ENCODE data around the gene SDC4. TPM values are rescaled to one million over a fixed set of nuclear protein-coding genes. Genes with fewer than 3 reads are reported as not detected.

SDC4 gene
- total RNA-seq, 1 donor from 2014 or later, result 24.6 TPM

DNA sequence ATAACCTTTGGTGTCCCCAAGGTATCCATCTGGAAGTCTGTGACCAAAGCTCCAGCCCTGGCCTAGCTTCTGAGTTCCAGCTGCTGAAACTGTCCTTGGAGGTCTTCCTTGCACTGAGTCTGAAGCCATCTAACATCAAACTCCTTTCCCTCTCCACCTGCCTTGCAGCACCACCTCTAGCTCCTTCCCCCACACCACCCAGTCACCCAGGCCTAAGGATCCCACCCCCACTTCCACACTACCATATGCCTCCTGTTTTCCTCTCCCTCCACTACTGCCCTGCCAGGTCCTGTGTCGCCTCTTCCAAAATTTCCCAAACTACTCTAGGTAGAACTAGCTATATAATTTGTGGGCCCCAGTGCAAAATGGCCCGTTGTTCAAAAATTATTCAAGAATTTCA lies 29.3 kb downstream of the SDC4 start:
- DNase-seq (ENCODE audit: low read depth, low spot score), result no peak

DNA sequence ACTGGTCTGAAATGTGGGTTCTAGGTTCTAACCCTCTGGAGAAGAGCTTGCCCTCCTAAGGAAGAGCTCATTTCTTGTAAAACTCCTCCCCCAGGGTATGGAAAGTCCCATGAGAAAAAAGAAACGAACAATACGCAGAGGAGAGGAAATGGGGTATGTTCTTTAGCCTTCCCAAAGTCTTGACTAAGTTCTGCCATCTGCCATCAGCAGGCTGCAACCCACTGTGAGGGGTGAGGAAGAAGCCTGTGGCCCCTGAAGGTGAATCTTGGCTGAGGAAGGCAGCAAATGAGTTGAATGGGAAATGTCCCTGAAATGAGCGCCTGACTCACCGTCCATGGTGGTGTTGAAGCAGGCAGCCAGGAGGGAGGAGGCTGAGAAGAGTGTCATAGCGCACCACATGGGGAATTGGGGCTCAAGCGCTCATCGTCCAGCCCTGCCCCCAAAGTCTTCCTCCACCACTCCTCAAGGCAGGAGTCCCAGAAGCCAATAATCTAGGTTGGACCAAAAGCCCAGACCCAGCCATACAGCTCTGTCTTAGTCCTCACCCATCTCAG lies 29.8 kb downstream of the SDC4 start:
- DNase-seq (ENCODE audit: low read depth, low spot score), result no peak

DNA sequence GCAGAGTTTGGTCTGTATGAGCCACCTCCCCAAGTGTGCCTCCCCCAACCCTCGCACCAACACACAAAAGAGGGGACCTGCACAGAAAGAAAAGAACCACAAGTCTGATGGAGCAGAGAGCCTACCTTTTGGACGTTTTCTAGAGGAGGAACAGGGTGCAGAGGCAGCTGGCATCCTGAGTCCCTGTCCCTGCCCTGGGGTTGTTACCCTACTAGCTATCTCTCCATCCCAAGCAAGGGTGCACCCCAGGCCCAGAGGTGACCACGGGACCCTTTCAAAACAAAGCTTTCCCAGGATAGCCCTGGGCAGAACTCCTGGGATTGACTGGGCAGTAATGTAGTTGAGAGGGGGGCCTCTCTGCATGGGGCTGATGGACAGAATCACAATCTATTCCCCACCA lies 30.4 kb downstream of the SDC4 start:
- DNase-seq (ENCODE audit: low read depth, low spot score), result no peak

DNA sequence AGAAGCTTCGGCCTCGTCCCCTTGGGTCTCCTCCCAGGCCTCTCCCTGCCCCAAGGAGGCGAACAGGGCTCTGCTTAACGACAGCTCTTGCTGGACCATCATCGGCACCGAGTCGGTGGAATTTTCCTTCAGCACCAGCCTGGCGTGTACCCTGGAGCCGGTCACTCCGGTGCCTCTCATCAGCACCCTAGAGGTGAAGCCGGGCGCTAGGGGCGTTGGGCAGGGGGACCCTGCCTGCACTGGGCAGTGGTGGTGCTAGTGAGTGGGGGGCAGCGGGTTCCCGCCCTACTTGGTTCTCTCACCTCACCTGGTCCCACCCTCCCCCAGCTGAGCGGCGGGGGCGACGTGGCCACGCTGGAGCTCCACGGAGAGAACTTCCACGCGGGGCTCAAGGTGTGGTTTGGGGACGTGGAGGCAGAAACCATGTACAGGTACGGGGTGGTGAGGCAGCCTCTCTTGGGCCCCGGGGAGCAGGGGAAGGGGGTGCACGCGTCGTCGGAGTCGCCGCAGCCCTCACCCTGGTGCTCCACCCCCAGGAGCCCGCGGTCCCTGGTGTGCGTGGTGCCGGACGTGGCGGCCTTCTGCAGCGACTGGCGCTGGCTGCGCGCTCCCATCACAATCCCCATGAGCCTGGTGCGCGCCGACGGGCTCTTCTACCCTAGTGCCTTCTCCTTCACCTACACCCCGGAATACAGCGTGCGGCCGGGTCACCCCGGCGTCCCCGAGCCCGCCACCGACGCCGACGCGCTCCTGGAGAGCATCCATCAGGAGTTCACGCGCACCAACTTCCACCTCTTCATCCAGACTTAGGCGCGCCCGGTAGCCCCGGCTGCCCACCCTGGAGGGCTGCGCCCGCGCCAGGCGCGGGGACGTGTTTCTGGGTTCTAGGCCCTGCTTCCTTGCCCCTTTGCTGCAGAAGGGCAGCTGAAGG lies 31.8 kb downstream of the SDC4 start:
- no peak for DNase-seq (ENCODE audit: low read depth, low spot score)

DNA sequence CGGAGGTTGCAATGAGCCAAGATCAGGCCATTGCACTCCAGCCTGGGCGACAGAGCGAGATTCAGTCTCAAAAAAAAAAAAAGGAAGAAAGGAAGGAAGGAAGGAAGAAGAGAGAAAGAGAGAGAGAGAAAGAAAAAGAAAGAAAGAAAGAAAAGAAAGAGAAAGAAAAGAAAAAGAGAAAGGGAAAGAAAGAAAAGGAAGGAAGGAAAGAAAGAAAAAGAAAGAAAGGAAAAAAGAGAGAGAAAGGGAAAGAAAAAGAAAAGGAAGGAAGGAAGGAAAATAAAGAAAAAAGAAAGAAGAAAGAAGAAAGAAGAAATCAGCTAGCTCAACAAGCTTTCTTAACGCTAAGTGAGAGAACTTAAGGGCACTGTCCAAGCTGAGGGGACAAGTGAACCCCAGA lies 32.6 kb downstream of the SDC4 start:
- no peak for DNase-seq (ENCODE audit: low read depth, low spot score)

DNA sequence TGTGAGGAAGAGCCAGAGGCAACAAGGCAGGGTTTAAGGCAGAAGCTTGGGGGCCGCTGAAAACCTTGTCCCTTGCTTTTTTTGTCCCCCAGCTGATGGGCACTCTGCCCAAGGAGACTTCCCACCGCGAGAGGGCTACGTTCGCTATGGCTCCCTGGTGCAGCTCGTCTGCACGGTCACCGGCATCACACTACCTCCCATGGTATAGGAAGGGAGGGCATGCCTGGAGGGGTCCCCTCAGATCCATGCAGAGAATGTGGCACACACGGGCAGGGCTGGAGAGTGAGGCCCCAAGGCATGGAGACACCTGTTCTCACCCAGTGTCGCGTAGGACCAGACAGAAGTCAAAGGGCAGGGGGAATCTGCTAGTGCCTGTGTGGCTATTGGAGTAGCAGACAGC lies 34.3 kb downstream of the SDC4 start:
- no peak for DNase-seq (ENCODE audit: low read depth, low spot score)

DNA sequence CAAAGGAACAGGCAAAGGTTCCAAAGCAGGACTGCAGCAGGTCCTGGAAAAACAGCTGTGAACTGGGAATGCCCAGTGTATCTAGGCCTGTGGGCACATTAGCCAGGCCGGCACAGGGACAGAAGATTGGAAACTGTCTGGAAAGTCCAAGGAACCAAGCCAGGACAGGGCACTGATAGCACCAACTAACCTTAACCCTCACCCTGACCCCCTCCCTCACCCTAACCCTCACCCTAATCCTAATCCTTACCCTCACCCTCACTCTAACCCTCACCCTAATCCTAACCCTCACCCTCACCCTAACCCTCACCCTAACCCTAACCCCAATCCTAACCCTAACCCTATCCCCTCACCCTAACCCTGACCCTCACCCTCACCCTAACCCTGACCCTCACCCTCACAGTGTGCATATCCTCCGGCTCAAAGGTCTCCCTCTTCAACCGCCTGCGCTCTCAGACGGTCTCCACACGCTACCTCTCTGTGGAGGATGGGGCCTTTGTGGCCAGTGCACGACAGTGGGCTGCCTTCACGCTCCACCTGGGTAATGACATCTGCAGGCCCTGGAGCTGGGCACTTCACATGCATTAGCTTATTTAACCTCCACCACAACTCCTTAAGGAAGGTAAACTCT lies 35.0 kb downstream of the SDC4 start:
- no peak for DNase-seq (ENCODE audit: low read depth, low spot score)

DNA sequence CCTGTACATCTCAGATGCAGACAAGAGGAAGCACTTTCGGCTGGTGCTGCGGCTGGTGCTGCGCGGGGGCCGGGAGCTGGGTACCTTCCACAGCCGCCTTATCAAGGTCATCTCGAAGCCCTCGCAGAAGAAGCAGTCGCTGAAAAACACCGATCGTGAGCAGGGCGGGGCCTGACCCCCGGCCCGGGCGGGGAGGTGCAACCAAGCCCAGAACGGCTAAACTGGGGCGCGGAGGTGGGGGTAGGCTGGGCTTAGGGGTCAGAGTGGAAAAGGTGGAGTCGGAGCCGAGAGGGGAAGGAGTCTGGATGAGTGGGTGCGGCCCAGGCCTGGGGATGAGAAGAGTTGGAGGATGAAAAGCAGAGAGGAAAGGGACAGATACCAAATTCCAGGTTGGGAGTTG lies 36.0 kb downstream of the SDC4 start:
- no peak for DNase-seq (ENCODE audit: low read depth, low spot score)

DNA sequence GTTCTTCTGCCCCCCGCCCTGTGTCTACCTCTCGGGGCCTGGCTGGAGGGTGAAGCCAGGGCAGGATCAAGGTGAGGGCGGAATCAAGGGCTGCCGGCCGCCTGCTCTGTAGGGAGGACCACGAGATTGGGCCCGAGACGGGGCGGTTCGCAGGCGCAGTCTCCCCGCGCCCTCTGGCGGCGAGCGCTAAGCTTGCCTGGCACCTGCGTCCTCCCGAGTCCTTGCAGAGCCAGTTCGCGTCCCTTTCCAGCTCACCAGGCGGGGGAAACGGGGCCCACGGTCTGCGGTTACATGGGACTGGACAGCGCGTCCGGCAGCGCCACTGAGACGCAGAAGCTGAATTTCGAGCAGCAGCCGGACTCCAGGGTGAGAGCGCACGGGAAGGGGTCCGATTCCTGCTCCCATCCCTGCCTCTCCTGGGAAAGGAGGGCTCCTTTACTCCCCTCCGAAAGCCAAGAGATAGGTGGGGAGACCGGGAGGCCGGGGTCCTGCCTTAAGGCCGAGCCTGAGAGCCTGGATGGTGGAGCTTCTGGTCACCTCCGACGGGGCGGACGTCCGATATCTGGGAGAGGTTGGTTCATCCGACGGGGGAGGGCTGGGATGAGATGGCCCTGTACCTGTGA lies 36.5 kb downstream of the SDC4 start:
- no peak for DNase-seq (ENCODE audit: low read depth, low spot score)

DNA sequence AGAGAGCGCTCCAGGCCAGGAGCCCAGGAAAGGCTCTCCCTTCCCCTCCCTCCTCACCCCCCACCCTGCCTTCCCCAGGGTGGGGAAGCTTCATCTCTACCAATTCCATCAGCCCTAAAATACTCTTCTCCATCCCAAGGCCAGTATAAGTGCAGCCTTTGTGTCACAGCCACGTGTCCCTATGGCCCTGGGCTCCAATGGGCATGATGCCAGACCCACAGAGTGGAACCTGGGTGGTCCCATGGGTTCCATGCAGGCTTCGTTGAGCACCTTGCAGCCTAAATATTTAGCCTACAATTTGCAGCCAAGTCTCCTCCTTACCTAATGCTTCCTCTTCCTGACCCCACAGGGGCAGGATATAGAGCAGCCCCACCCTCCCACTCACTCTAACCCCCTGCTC lies 39.1 kb downstream of the SDC4 start:
- no peak for DNase-seq (ENCODE audit: low read depth, low spot score)

DNA sequence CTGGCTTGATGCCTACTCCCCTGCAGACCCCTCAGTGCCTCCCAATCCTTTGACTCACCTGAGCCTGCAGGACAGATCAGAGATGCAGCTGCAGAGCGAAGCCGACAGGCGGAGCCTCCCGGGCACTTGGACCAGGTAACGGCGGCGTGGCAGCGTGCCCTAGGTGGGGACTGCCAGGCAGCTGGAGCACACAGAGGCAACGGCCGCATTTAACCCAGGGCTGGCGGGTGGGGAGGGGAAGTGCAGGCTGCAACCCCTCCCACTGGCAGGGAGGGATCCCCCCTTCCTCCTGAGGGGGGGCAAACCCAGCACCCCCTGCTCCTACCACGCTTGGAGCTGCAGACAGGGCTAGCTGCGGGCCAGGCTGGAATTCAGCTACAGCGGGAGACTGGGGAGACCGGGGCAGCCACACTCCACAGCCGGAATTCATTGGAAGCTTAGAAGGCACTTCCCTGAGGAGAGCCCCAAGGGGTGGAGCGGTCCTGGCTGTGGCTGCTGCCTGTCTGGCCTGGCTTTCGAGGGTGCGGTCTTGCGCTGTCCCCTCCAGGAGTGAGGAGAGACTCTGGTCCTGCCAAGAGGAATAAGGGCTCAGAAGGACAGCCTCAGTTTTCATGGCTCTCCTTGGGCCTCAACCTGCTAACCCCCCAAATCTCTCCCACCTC lies 40.0 kb downstream of the SDC4 start, which contains the start of gene MATN4:
TSS of gene MATN4 (minus strand) at position 183 of the 662 bp plus-strand sequence. CDS start 2,717 bp downstream, outside the sequence.
- DNase-seq (ENCODE audit: low read depth, low spot score), result no peak

DNA sequence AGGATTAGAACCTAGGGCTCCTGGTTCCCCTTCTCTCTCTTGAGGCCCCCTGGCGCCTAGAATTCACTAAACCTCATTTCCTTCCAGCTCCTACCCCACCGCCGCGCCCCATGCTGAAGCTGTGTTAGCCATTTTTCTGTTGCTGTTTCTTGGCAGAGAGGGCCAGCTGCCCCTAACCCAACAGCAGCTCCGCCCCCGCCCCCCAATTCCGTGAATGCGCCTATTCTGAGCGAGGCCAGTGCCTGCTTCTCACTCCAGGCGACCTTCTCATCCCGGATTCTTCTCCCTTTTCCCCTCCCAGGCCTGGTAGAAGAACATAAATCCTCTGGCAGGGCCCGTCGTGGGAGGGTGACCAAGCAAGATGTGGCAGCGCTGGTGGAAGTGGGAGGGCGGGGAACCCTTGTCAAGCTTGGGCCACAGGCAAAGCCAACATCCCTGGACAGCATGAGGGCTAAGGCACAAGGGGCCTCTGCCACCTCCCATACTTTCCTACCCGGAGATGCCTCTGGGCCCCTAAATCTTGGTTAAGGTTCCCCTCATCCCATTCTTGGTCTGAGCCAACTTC lies 41.1 kb downstream of the SDC4 start:
- no peak for DNase-seq (ENCODE audit: low read depth, low spot score)

DNA sequence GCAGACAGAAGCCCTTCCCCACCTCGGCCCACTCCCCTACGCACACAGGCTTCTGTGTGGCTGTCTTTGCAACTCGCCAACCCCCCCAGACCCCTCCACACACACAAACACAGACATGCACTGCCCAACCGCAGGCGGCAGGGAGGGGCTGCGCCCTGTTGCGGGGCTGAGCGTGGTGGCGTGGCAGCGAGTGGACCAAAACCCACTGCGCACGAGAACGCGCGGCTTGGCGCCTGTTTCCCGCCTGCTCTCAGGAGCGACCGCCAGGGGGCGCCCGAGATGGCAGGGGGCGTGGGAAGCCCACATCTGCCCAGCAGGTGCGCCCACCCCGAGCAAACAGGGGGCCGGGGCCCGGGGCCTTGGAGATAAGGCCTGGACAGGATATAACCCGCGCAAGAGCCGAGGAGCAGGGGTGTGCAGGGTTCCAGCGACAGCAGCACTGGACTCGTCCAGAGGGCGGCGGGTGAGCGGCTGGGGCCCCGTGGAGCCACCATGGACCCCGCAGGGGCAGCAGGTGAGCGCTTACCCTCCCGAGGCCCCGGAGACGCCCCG lies 41.7 kb downstream of the SDC4 start, which contains the start of gene RBPJL:
TSS of gene RBPJL (plus strand) at position 410 of the 552 bp plus-strand sequence. CDS start at position 493, 83 bp downstream.
- DNase-seq (ENCODE audit: low read depth, low spot score), result no peak

DNA sequence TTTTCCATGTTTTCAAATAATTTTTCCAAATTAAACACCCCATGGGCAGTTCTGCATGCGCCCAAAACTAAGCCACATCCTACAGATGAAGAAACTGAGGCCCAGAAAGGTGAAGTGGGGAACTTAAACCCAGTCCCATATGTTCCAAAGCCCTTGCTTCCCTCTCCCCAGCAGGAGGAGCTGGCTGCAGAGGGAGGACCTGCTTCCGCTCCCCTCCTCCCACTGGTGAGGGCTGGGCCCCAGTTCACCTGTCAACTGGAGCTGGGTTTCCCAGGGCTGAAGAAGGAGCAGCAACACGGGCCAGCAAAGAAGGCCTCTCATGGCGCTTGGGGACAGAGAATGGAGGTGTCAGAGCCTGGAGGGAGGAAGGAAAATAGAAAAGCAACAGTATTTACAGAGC lies 43.0 kb downstream of the SDC4 start:
- no peak for DNase-seq (ENCODE audit: low read depth, low spot score)

DNA sequence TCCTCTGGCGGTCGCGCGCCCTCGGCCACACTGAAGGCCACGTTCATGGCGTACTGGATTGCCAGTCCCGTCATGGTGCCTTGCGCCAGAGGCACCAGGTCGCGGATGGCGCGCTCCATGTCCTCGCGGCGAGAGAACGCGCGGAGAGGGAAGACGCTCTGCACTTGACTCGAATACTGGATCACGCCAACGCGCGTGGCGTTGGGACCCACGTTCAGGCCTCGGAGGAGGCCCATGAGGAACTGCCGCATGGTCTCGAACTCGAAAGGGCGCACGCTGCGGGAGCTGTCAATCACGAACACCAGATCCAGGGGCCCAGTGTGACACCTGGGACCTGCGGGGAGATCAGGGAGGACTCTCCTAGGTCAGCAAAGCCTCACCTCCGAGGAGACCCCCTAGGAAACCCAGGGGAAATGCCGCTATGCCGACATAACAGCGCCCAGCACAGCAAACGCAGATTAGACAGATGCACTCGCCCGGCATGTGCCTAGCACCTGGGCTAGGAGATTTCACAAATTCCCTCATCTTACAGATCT lies 43.7 kb downstream of the SDC4 start:
- DNase-seq (ENCODE audit: low read depth, low spot score), result no peak

DNA sequence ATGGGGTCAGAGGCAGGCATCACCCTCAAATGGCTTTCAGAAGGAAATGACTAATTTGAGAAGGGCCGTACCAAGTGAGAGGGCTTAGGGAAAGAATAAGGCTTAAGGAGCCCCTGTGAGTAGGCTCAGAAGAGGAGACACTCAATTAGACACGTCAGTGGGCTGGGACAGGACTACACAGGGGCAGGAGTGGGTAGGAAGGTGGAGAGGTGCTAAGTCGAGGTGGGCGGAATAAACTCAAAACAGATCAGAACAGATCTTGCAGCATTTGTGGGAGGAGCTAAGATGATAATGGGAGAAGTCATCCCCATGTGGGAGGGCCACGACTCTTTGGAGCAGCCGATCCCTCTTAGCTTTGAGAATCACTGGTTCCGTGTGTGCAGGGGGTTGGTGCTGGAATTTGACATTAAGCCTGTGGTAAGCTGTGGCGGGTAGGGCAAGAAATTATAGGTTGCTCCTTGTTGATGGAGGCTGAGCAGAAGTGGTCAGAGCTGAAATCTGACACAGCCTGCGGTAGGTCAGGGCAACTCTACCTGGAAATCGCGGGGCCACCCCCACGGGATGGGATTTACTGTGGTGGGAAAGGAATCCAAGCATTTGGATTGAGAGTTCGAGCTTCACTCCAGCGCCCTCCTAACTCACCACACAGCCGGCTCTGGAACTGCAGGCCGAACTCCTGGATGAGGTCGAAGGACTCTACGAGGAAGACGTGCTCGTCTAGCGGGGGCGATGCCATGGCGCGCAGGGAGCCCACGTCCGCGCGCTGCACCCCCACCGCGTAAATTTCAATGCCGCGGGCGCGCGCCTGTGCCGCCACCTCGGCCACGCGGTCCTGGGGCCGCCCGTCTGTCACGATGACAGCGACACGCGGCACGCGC lies 44.4 kb downstream of the SDC4 start:
- DNase-seq (ENCODE audit: low read depth, low spot score), result no peak

DNA sequence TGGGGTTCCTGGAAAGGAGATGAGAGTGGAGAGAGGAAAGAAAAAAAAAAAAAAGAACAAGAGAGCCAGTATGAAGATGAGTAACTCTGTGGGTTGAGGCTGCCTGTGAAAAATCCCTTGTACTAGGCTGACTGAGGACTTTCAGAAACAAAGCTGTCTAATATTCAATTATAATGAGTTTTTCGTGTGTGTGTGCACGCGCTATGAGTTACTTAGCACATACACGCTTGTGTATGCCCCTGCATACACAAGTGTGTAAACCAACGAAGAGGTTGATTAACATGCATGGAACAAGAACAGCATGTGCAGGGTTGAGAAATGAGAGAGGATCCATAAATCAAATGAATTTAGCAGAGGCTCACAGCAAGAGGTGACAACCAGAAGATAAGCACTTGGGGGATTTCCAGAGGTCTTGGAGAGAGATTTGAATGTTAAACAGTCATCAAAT lies 46.4 kb downstream of the SDC4 start:
- no peak for DNase-seq (ENCODE audit: low read depth, low spot score)

DNA sequence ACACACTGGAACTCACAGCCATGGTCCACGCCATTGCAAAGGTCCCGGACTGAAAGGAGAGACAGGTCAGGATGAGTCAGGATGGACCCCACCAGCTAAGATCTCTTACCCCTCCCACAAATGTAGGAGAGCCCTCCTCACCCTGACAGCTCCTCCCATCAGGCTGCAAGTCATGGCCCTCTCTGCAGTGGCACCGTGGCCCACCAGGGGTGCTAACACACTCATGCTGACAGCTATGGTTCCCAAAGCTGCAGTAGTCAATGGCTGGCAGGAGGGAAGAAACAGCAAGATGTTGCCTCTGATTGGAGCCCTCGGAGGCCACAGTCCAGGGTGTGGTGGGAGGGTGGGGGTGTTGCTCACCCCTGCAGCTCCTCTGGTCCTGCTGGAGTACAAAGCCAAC lies 47.3 kb downstream of the SDC4 start:
- no peak for DNase-seq (ENCODE audit: low read depth, low spot score)

DNA sequence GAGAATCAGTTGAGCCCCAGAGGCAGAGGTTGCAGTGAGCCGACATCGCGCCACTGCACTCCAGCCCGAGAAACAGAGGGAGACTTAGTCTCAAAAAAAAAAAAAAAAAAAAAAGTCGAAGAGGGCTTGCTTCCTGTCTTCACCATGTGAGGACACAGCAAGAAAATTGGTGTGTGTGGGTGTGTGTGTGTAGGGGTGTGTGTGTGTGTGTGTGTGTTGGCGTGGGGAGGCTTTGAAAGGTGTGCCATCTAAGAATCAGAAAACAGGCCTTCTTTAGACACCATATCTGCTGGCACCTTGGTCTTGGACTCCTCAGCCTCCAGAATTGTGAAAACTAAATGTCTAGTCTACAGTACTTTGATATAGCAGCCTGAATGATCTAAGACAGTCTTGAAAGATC lies 48.4 kb downstream of the SDC4 start:
- no peak for DNase-seq (ENCODE audit: low read depth, low spot score)

Data from pulmonary artery endothelial cell (primary cell).